Middle frontal gyrus (tissue), 1 donor: ENCODE data around the gene MRGPRG.
"Not testable (repeated sequence)": the region's sequence is repeated elsewhere in the genome, so short reads cannot be mapped to it uniquely, and the experiment has no call there.

Experiments
- DNase-seq: peaks from one replicate; pipeline ENCODE4 v3.0.0-alpha.2; 2015; ENCODE audit warnings: low spot score; ENCODE audit errors: extremely low spot score

Gene MRGPRG, protein sequence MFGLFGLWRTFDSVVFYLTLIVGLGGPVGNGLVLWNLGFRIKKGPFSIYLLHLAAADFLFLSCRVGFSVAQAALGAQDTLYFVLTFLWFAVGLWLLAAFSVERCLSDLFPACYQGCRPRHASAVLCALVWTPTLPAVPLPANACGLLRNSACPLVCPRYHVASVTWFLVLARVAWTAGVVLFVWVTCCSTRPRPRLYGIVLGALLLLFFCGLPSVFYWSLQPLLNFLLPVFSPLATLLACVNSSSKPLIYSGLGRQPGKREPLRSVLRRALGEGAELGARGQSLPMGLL

DNA sequence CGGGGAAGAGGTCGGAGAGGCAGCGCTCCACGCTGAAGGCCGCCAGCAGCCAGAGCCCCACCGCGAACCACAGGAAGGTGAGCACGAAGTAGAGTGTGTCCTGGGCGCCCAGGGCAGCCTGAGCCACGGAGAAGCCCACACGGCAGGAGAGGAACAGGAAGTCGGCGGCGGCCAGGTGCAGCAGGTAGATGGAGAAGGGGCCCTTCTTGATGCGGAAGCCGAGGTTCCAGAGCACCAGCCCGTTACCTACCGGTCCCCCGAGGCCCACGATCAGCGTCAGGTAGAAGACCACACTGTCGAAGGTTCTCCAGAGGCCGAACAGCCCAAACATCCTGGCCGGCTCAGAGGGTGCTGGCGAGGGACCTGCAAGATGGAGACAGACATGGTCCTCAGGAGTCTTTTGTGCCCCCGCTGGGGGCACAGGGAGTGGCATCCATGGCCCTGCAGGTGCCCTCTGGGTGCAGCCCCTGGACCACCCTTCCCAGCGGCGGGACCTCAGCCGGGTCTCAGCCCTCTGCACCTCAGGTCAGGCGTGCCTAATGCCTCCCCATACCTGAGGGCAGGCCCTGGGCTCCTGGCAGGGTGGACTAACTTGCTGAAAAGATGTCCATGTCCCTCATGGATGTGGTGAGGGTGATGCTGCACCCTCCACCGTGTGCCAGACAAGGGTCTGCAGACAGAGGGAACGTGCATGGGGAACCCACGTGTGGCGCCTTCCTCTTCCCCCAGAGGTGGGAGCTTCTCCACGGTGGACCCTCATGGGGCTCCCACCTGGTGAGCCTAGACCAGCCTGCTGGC is at the start of gene MRGPRG:
MRGPRG (minus strand) TSS at position 331 of the 798 bp plus-strand sequence; CDS start at position 331, 0 bp downstream.
- no peak for DNase-seq

DNA sequence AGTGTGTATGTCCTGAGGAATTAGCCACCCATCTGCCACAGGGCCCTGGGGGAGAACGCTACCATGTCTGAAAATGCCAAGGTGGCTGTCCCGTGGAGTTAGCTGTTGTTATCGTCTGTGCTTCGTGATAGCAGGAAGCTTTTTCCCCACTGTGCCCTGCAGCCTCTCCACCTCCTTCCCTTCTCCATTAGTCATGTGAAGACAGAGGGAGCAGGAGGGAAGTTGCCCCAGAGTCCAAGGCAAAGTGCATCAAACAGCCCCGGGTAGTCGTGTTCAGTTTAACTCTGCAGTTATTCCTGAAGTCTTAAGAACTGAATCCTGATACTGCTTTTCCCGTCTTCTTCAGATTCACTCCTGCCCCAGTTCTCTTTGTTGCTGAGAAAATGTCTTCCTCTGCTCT is 43.9 kb upstream of the MRGPRG start:
- not testable (repeated sequence) for DNase-seq

DNA sequence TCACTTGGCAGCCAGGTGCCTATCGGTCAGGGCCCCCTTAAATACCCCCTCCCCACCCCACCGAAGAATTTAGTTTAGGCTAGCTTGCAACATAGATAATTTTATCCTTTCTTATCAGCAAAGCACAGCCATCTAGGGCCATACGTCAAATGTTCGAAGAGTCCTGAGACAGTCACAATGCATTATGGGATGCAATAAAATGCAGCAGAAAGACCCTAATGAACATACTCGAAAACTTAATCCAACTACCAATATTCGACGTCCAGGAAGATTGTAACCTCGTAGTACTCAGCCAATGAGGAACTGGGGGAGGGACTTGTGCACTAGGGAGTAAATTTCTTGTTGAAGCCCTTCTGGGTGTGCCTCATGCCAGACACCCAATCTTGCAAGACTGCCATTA is 43.2 kb upstream of the MRGPRG start:
- DNase-seq: not testable (repeated sequence)

DNA sequence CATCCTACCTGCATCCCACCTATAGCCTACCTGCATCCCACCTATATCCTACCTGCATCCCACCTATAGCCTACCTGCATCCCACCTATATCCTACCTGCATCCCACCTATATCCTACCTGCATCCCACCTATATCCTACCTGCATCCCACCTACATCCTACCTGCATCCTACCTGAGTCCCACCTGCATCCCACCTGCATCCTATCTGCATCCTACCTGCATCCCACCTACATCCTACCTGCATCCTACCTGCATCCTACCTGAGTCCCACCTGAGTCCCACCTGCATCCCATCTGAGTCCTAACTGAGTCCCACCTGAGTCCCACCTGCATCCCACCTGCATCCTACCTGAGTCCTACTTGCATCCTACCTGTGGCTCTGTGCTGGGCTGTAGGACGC is 38.9 kb upstream of the MRGPRG start:
- DNase-seq: not testable (repeated sequence)

DNA sequence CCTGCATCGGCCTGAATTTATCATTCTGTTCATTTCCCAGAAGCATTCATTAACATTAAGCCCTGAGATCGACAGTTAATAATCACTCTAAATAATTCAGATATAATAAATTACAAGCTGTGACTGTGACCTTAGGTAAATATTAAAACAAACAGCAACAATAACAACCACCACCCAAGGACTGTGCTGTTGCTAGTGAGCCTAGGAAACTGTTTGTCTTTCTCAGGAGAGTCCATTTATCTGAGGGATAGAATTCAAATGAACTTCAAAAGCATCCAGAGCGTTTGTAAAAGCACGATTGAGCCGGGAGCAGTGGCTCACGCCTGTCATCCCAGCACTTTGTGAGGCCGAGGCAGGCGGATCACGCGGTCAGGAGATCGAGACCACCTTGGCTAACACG is 36.6 kb upstream of the MRGPRG start:
- not testable (repeated sequence) for DNase-seq

DNA sequence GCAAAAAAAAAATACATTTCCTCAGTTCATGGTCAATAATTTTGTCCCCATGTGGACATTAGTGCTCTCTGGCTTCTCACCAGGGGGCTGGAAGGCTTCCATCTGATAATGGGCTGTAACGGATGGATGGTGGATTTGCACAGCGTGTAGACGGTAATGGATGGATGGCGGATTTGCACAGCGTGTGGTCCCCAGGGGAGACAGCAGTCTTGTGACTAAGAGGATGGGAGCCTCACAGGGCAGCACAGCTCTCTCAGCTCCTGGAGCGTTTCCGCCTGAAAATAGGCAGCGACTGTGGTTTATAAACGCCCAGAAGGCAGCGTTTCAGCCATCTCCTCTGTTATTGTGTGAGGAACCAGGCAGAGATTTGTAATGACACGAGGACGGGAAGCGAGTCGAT is 36.2 kb upstream of the MRGPRG start:
- DNase-seq: not testable (repeated sequence)

DNA sequence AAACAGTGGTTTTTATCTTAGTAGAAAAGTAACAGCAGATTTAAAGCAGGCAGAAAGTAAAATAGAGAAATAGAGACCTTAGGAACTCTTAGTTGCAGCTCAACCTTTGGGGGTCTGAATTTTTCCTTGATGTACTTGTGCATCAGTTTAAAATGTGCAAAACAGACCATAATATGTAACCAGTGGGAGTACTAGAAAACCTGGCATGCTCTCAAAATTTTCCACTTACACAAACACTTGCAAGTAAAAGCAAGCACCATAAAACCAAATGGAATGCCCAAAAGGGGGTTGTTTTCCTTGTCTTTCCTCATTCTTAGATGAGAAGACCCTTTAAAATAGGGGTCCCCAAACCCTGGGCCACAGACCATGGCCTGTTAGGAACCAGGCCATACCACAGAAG is 26.5 kb upstream of the MRGPRG start:
- no peak for DNase-seq

DNA sequence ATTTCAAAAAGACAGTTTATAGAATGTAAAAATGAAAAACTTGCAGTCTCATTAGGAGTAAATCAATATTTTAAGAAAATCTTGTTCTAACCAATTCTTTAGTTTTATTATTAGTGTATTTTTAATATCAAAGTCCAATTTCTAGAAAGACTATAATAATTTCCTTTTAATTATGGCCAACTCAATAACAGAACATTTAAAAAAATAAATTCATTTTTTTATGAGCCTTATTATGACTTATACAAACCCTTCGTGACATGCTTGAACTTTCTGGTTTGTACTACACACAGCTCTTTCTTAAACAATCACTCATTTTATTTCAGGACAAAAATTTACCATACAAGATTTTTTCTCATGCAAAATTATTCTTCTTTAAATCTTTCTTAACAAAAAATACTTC is 25.3 kb upstream of the MRGPRG start:
- no peak for DNase-seq

DNA sequence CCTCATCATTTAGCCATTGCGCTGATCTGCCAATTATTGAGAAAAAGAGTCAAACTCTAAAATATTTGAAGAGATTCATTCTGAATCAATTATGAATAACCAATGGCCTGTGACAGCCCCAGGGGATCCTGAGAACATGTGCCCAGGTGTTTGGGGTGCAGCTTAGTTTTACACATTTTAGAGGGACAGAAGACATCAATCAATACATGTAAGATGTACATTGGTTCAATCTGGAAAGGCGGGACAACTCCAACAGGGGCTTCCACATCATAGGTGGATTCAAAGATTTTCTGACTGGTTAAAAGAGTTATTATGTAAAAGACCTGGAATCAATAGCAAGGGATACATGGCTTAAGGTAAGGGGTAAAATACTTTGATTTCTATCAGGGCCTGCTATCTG is 18.5 kb upstream of the MRGPRG start:
- DNase-seq: no peak

DNA sequence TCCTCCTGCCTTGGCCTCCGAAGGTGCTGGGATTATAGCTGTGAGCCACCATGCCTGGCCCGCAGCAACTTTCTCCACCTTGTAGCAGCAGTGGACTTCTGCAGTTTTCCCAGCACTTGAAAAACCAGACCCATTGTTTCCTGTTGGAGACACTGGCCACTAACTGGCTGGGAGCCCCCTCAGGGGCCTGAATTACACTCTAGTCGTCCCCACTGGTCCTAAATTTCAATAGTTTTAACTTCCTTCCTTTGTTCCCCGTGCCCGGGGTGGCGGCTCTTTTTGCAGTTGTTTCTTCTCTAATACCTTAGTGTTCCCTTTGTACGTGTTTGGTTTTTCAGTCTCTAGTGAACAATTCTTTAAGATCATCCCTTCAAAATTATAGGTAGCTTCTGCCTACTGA is 16.2 kb upstream of the MRGPRG start:
- DNase-seq: no peak

DNA sequence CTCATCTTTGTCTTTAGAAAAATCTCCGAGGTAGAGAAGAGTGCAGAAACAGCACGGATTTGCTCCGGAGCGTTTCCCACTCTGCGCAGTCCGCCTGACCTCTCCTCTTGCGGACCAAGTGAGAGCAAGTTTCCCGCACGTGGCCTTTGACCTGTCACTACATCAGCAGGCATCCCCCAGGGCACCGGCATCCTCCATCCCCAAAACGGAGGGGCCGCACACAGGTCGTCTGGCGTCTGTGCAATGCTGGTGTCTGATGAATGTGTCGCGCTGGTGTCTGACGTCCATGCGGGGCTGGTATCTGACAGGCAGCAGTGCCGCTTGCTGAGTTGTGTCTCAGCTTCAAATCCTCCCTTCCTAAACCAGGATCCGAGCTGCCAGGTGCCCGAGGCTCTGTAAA is 14.3 kb upstream of the MRGPRG start:
- DNase-seq: no peak

DNA sequence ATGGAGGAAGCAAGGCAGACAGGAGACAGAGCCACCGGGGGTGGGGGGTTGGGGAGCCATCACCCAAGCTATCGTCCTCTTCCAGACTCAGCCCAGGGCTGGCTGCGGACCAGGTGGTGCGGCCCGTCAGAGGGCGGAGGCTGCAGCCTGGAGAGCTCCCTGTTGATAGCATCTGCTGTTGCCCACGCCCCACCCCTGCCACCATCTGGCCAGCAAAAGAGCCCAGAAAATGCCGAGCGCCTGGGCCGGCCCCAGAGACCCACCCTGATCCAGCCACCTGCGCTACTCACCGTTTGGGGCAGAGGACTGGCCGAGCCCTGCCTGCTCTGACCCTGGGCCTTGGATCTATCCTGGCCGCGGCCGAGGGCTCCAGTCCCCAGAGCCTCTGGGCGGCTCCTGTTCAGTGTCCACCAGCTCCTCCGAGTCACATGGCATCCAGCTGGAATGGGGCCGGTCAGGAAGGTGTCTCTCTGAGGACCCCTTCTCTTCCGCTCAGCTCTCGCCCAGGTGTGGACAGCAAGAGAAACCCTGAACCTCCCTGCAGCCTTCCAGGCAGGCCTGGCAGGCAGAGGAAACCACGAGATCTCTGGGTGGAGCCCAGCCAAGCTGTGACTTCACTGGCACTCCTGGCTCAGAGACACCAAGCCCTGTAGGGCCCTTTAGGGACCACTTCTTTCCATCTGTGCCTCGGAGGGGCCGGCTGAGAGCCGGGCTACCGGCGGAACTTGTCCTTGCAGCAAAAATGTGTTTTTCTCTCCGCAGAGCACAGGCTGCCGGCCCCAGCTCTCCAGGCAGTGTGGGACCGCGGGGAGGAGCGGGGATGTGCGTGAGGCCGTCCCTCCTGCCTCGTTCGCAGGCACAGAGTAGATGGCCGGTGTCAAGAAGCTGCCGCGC is 13.5 kb upstream of the MRGPRG start, which contains the start of gene MRGPRE:
MRGPRE (minus strand) TSS at position 567 of the 894 bp plus-strand sequence. CDS start 3,618 bp downstream, outside the sequence.
- DNase-seq: no peak

DNA sequence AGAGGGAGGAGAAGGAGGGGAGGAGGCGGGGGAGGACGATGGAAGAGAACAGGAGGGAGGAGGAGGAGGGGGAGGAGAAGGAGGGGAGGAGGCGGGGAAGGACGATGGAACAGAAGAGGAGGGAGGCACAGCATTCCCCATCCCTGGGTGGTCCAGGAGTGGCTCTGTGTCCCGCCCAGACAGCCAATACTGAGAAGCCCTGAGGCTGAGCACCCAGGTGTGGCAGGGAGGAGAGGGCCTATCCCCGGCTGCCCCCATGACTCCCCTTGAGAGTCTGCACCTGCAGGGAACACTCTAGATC is 12.9 kb upstream of the MRGPRG start:
- DNase-seq: no peak

DNA sequence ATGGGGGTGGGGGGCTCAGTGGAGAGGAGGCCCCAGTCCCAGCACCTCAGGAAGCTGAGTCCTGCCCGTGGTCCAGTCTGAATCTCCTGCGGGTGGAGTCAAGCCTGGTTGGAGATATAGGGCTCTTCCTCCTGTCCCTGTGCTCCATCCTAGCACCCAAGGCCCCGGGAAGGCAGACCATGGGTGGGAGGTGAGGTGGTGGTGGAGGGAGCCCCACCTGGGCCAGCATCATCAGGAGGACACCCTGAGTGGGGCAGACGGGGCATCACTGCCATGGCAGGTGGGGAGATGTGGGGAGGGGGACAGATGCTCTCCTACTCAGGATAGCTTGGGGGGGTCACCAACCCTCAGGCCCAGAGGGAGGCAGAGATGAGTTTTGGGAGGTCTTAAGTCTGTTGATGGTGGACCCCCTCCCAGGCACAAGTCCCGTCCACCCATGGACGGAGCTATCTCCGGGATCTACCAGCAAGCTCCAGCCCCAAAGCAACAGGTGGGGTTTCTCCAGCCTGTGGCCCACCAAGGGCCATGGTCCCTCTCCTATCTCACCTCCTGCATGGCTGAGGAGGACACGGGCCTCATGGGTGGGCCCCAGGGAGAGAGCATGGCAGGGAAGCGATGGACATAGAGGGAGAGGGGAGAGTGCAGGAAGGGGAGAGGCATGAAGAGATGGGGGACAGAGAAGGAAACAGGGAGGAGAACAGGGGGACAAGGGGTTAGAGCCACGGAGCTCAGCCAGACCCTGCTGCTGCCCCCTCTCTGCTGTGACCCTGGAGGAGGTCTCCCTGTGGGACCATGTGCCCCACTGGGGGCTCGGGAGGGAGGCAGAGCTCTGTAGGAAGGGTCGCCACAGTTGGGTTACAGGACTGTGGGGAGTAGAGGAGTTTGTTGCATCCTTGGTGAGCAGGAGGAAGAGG is 12.3 kb upstream of the MRGPRG start:
- no peak for DNase-seq

DNA sequence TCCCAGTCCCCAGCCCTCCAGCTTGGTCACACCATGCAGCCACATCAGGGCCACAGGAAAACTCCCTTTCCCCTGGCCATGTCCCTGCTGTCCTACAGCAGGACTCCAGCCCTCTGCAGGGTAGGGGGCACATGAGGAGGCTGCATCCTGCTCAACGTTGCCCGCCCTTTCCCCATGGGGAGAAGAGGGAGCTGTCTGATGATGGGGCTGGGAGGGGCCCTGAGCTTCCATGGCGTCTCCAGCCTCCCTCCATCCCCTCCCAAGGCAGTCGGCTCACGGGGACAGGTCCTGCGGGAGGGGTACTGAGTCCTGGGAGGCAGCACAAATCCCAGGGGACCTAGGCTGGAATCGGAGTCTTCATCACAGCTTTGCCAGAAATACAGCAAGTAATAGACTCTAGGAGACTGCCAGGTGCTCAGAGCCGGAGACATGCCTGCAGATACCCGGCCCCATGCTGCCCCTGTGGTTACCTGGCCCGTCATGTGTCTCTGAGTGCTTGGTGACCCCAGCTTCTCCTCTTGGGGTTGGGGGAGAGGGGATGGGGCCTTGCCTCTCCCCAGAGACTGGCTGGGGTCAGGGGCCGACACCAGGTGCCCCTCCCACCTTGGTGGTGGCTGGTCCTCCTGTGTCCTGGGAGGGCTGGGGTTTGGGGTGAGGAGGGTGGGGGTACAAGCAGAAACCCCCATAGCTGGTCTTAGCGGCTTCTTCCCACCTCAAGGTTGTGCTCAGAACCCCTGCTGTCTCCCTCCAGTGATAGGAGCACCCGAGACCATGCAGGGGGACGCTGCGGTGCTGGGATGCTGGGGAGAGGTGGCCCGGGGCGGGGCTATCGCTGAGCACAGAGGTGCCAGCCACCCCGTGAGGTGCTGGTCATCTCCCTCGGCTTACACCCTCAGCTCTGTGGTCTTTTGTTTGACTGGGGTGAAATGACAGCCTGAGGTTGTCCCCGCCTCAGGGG is 11.3 kb upstream of the MRGPRG start:
- DNase-seq: no peak

DNA sequence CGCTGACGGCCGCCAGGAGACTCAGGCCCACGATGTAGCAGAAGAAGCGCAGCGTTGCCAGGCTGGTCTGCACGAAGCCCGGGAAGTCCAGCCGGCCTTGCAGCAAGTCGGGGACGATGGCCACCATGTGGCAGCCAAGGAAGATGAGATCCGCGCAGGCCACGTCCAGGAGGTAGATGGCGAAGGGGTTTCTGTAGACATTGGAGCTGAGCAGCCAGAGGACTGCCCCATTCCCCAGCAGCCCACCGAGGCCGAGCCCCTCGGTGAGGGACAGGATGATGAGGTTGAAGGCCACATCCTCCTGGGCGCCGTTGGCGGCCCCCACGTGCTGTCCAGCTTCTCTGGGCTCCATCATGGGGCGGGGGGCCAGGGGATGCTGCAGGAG is 9.8 kb upstream of the MRGPRG start:
- DNase-seq: no peak

DNA sequence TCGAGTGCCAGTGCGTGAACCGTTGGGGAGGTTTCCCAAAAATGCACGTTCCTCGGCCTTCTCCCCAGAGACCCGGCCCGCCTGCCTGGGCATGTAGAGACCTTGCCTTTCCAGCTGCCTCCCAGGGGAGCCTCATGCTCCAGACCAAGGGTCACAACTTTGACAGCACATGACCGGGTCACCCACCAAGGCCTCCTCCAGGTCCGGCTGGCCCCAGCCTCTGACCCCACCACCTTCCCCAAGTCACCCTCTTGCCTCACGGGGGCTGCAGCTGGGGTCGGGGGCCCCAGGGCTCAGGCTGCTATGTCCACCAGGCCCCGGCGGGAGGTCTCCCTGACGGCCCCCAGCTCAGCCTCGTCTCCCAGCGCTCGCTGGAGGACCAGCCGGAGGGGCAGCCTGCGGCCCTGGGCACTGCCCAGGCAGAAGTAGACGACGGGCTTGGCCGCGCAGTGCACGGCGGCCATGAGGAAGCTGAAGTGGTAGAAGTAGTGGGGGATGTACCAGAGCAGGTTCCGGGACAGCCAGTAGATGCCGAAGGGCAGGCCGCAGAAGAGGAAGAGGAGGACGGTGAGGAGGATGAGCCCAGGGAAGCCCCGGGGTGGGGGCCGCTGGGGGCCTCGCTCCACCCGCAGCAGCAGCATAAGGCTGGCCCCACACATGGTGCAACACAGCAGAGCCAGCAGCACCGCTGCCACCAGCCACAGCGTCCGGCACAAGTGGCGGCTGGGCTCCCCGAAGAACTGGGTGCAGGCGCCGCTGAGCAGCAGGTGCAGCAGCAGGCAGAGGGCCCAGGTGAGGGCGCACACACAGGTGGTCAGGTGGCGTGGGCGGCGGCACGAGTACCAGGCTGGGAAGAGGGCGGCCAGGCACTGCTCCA is 9.2 kb upstream of the MRGPRG start:
- no peak for DNase-seq

DNA sequence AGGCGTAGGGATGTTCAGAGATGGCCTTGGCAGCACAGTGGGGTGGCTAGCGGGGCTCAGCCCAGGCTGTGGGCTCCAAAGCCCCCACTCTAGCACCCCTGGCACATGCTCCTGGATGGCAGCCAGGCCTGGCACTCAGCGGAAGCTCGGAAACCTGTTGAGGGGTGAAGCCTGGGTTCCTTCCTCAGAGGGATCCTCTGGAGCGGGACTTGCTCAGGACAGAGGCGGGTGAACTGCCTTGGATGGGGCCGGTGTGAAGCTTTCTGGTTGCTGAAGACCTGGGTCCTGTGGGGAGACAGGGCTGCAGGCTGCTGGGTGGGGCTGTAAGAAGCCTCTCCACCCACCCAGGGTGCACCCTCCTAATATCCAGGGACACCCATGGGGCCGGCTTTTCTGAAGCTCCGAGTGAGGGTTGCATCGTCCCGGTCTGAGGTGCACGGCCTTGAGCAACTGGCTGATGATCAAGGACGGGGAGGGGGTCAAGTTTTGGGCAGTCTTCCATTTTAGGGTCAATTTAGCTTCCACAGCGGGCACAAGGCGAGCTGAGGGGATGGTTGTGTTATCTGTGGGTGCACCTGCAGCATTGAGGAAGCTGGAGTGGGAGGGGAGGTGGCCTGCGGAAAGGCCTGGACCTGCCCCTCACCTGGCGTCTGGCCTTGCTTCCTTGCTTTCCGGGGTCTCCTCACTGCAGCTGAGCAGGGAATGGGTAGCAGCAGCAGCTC is 8.4 kb upstream of the MRGPRG start:
- no peak for DNase-seq
